Measurements from ENCODE around the gene DNAL1. TPM values are rescaled to one million over a fixed set of nuclear protein-coding genes. Genes with fewer than 3 reads are reported as not detected.

The DNAL1 gene
- total and polyA plus RNA-seq, 2 experiments from 2014 or later: 5.9 to 16.7 TPM

DNA sequence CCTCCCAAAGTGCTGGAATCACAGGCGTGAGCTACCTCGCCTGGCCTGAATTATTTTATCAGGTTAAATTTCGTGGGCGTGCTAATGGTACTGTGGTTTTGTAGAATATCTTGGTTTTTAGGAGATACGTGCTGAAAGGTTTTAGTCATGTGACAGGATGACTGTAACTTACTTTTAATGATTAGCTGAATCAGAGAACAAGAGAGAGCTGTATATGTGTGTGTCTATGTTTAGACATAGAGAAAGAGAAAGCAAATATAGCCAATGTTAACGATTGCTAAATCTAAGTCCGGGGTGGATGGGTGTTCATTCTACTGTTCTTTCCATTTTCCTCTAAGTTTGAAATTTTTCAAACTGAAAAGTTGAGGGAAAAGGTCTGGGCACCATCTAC, 78.6 kb downstream of the DNAL1 start:
- H3K36me3 ChIP-seq (ENCODE audit: low read depth): peaks cover 23% of the 10 kb centered on the region
- peak overlapping the region; percentile 80 for H3K9ac ChIP-seq
- peak overlapping the region; percentile 97 for H3K27ac ChIP-seq
- WGBS, 2 experiments (ENCODE audit: low coverage in 1 of 2, low lambda C conversion rate in 2 of 2, missing lambda C conversion rate in 2 of 2): 41 to 46% methylated on average over 7 of the region's 7 CpGs
- peak overlapping the region; percentile 56 for H3K4me3 ChIP-seq
- peaks cover 40% of the 10 kb centered on the region for H3K4me1 ChIP-seq (ENCODE audit: insufficient read depth)
- peak overlapping the region; percentile 88 for H3K4me2 ChIP-seq (ENCODE audit: unreplicated experiment)
- H2AFZ ChIP-seq: no peak overlapping the region
- no peaks in the 10 kb centered on the region for H3K9me2 ChIP-seq (ENCODE audit: insufficient read depth)
- in situ Hi-C loops (cut with MboI): no loop called here
- peak; percentile 70 for DNase-seq
- H3K9me3 ChIP-seq (ENCODE audit: low read depth): no peaks in the 10 kb centered on the region
- peaks cover 41% of the 10 kb centered on the region for H3F3A ChIP-seq (ENCODE audit: insufficient read depth)
- no peaks in the 10 kb centered on the region for H3K27me3 ChIP-seq (replicated peaks; ENCODE audit: insufficient read depth)
- TF ChIP-seq EZH2phosphoT487 (IDR thresholded peaks at IDR 0.05; ENCODE audit: insufficient read depth, low read depth) (no peak), EZH2 (IDR thresholded peaks at IDR 0.05; ENCODE audit: insufficient read depth, poor library complexity, severe bottlenecking) (no peak)
- peaks cover 19% of the 10 kb centered on the region for H3K79me2 ChIP-seq (ENCODE audit: insufficient read depth)
- no peaks in the 10 kb centered on the region for H4K20me1 ChIP-seq (ENCODE audit: insufficient read depth)

DNA sequence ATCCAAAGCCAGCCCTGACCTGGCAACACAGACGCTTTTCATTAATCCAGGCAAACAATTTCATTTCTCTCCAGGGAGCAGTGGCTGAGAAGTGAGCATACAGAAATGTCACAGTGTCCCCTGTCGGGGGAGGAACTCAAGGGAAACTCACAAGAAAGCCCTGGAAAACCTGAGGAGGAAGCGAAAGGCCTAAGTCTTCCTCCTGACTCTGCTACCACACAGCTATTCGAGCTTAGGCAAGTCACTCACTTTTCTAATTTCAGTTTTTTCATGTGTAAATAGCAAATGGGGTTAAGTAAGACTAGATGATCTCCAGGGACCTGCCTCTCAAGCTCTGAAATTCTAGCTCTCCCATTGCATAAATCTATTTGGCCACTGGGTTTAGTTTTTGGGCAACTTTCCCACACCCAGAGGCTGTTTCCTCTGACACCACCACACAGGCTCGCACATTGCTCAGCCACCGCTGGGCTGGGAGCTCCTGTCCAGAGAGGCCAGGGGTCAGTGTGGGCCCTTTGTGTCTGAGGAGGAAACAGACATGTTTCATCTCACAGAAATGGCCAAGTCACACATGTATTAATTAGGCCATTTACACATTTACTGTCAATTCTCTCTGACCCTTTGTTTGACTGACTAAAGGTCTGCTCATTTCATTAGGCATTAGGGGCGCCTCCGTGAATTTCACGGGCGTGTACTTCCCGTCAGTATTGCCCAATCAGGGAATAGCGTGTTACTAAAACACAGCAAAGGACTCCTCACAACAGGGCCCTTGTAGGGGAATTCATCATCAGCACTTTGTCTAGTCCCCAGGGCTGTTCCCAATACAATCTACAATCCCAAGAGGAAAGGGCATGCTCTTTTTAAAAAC, 79.2 kb downstream of the DNAL1 start:
- Histone ChIP-seq H3K9ac (peak overlapping the region; percentile 80), H3K4me1 (ENCODE audit: insufficient read depth) (peaks cover 46% of the 10 kb centered on the region), H3K27ac (peak overlapping the region; percentile 97), H3K4me3 (peak overlapping the region; percentile 56), H3K4me2 (ENCODE audit: unreplicated experiment) (peak overlapping the region; percentile 88), H4K20me1 (ENCODE audit: insufficient read depth) (no peaks in the 10 kb centered on the region), H3K36me3 (ENCODE audit: low read depth) (peaks cover 24% of the 10 kb centered on the region), H3F3A (ENCODE audit: insufficient read depth) (peaks cover 44% of the 10 kb centered on the region), H3K9me3 (ENCODE audit: low read depth) (no peaks in the 10 kb centered on the region), H3K27me3 (replicated peaks; ENCODE audit: insufficient read depth) (no peaks in the 10 kb centered on the region), H3K9me2 (ENCODE audit: insufficient read depth) (no peaks in the 10 kb centered on the region), H3K79me2 (ENCODE audit: insufficient read depth) (peaks cover 24% of the 10 kb centered on the region), H2AFZ (no peak overlapping the region)
- in situ Hi-C loops (cut with MboI): no loop called here
- DNase-seq: peak; percentile 98
- WGBS, 2 experiments (ENCODE audit: low coverage in 1 of 2, low lambda C conversion rate in 2 of 2, missing lambda C conversion rate in 2 of 2): 4 to 7% methylated on average over 12 of the region's 12 CpGs
- TF ChIP-seq EZH2phosphoT487 (IDR thresholded peaks at IDR 0.05; ENCODE audit: insufficient read depth, low read depth) (0 out of 2 replicates have a peak, but pooled peaks have one; percentile 38), EZH2 (IDR thresholded peaks at IDR 0.05; ENCODE audit: insufficient read depth, poor library complexity, severe bottlenecking) (no peak)

DNA sequence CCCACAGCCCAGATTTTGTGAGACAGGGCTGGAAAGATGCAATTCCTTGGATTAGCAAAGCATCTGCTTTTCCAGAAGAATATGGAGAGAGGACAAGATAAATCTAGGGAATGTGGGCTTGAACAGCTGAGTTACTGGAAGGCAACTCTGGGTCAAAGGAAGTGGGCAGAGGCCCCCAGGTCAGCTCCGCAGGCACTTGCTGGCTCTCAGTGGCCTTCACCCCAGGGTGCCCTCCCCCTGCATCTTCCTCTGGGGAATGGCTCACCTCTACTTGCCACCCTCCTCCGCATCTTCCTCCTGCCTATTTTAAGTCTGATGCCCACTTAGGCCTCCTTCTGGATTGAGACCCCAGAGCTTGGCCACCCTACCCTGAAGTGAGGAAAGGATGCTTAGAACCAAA, 79.9 kb downstream of the DNAL1 start:
- peak overlapping the region; percentile 69 for H3K4me2 ChIP-seq (ENCODE audit: unreplicated experiment)
- TF ChIP-seq EZH2phosphoT487 (IDR thresholded peaks at IDR 0.05; ENCODE audit: insufficient read depth, low read depth) (no peak), EZH2 (IDR thresholded peaks at IDR 0.05; ENCODE audit: insufficient read depth, poor library complexity, severe bottlenecking) (no peak)
- H3K27me3 ChIP-seq (replicated peaks; ENCODE audit: insufficient read depth): no peaks in the 10 kb centered on the region
- H3K9me2 ChIP-seq (ENCODE audit: insufficient read depth): no peaks in the 10 kb centered on the region
- peak overlapping the region; percentile 24; the same call in 1 of the 2 replicates for H3K4me3 ChIP-seq
- in situ Hi-C loops (cut with MboI): no loop called here
- H3K9ac ChIP-seq: peak overlapping the region; percentile 77
- H3F3A ChIP-seq (ENCODE audit: insufficient read depth): peaks cover 48% of the 10 kb centered on the region
- 91 to 95% methylated on average over 2 of the region's 2 CpGs for WGBS, 2 experiments (ENCODE audit: low coverage in 1 of 2, low lambda C conversion rate in 2 of 2, missing lambda C conversion rate in 2 of 2)
- no peak overlapping the region for H2AFZ ChIP-seq
- H3K27ac ChIP-seq: peak overlapping the region; percentile 97
- H3K9me3 ChIP-seq (ENCODE audit: low read depth): no peaks in the 10 kb centered on the region
- DNase-seq: no peak
- H3K4me1 ChIP-seq (ENCODE audit: insufficient read depth): peaks cover 47% of the 10 kb centered on the region
- peaks cover 29% of the 10 kb centered on the region for H3K36me3 ChIP-seq (ENCODE audit: low read depth)
- no peaks in the 10 kb centered on the region for H4K20me1 ChIP-seq (ENCODE audit: insufficient read depth)
- peaks cover 29% of the 10 kb centered on the region for H3K79me2 ChIP-seq (ENCODE audit: insufficient read depth)

GRCh38 chr14:73725116-73726024, 80.6 kb downstream of the DNAL1 start:
- Histone ChIP-seq H3K4me3 (no peak overlapping the region), H2AFZ (no peak overlapping the region), H3K9me3 (ENCODE audit: low read depth) (no peaks in the 10 kb centered on the region), H3K9ac (peak overlapping the region; percentile 77), H3K36me3 (ENCODE audit: low read depth) (peaks cover 29% of the 10 kb centered on the region), H3K79me2 (ENCODE audit: insufficient read depth) (peaks cover 36% of the 10 kb centered on the region), H3K27ac (peak overlapping the region; percentile 97), H3K9me2 (ENCODE audit: insufficient read depth) (no peaks in the 10 kb centered on the region), H3F3A (ENCODE audit: insufficient read depth) (peaks cover 48% of the 10 kb centered on the region), H4K20me1 (ENCODE audit: insufficient read depth) (no peaks in the 10 kb centered on the region), H3K4me1 (ENCODE audit: insufficient read depth) (peaks cover 47% of the 10 kb centered on the region), H3K4me2 (ENCODE audit: unreplicated experiment) (peak overlapping the region; percentile 69), H3K27me3 (replicated peaks; ENCODE audit: insufficient read depth) (no peaks in the 10 kb centered on the region)
- TF ChIP-seq EZH2phosphoT487 (IDR thresholded peaks at IDR 0.05; ENCODE audit: insufficient read depth, low read depth) (no peak), EZH2 (IDR thresholded peaks at IDR 0.05; ENCODE audit: insufficient read depth, poor library complexity, severe bottlenecking) (no peak)
- in situ Hi-C loops (cut with MboI): no loop called here
- WGBS, 2 experiments (ENCODE audit: low coverage in 1 of 2, low lambda C conversion rate in 2 of 2, missing lambda C conversion rate in 2 of 2): 70 to 72% methylated on average over 8 of the region's 8 CpGs
- peak; percentile 68 for DNase-seq
